ENCODE measurements around the gene MPG. TPM values are rescaled to one million over a fixed set of nuclear protein-coding genes. Genes with fewer than 3 reads are reported as not detected.
"Not testable (repeated sequence)": the region's sequence is repeated elsewhere in the genome, so short reads cannot be mapped to it uniquely, and the experiment has no call there.

The MPG gene
- total and polyA plus RNA-seq, 4 experiments from 2014 or later = 30.7 to 82.6 (median 44.4) TPM

- ChIA-PET POLR2A (ENCODE audit: partially characterized antibody) (no interaction called here), CTCF (ENCODE audit: partially characterized antibody) (no interaction called here)
- Mint-ChIP-seq H3K27ac (peak overlapping the region in 3 of 7 donors; percentile 39 to 68 (median 64)), H3K4me3 (no peak overlapping the region), H3K27me3 (no peaks in the 10 kb centered on the region), H3K4me1 (peaks cover 16 to 29% (median 24%) of the 10 kb centered on the region in 4 donors), H3K36me3 (no peaks in the 10 kb centered on the region), H3K9me3 (no peaks in the 10 kb centered on the region)
- H3K4me1 ChIP-seq (ENCODE audit: insufficient read depth, low read length) = peaks cover 16% of the 10 kb centered on the region
- no peak for DNase-seq
- intact Hi-C loops (cut with micrococcal nuclease) = no loop called here
- no peaks in the 10 kb centered on the region for H3K36me3 ChIP-seq (ENCODE audit: insufficient read depth, low read length)
- no peaks in the 10 kb centered on the region for H3K27me3 ChIP-seq (ENCODE audit: insufficient read depth, low read length)
- H3K9me3 ChIP-seq (ENCODE audit: control insufficient read depth in 1 of 2, low read length in 2 of 2) = no peaks in the 10 kb centered on the region
- no peak overlapping the region for H3K27ac ChIP-seq (ENCODE audit: low read depth, low read length)
- H3K4me3 ChIP-seq (ENCODE audit: low read length in 2 of 2) = no peak overlapping the region
Measured at GRCh38 chr16:35678-36305, 42.2 kb upstream of the MPG start.

GRCh38 chr16:36336-36984 is 41.6 kb upstream of the MPG start:
- H3K4me1 Mint-ChIP-seq = peaks cover 16 to 35% (median 27%) of the 10 kb centered on the region in 4 donors
- Histone ChIP-seq H3K4me3 (ENCODE audit: low read length in 2 of 2) (no peak overlapping the region), H3K27me3 (ENCODE audit: insufficient read depth, low read length) (no peaks in the 10 kb centered on the region), H3K27ac (ENCODE audit: low read depth, low read length) (no peak overlapping the region), H3K4me1 (ENCODE audit: insufficient read depth, low read length) (peaks cover 17% of the 10 kb centered on the region), H3K36me3 (ENCODE audit: insufficient read depth, low read length) (no peaks in the 10 kb centered on the region), H3K9me3 (ENCODE audit: control insufficient read depth in 1 of 2, low read length in 2 of 2) (no peaks in the 10 kb centered on the region)
- peak overlapping the region in 5 of 7 donors; percentile 31 to 68 (median 47) for H3K27ac Mint-ChIP-seq
- no peak overlapping the region for H3K4me3 Mint-ChIP-seq
- DNase-seq = no peak
- no peaks in the 10 kb centered on the region for H3K36me3 Mint-ChIP-seq
- CTCF ChIA-PET (ENCODE audit: partially characterized antibody) = no interaction called here
- H3K27me3 Mint-ChIP-seq = no peaks in the 10 kb centered on the region
- H3K9me3 Mint-ChIP-seq = no peaks in the 10 kb centered on the region
- intact Hi-C loops (cut with micrococcal nuclease) = no loop called here
- POLR2A ChIA-PET (ENCODE audit: partially characterized antibody) = no interaction called here

- no peaks in the 10 kb centered on the region for H3K9me3 Mint-ChIP-seq
Measured at GRCh38 chr16:37511-37910, 40.5 kb upstream of the MPG start.

GRCh38 chr16:38206-38605 is 39.8 kb upstream of the MPG start:
- ChIA-PET CTCF (ENCODE audit: partially characterized antibody) (interaction anchor here (0.8 to 1.8 kb wide), 4 partner anchors 15 to 325 kb away, joined by 3 to 12 read pairs (median 6); partner anchors contain the start of genes POLR3K and SNRNP25), POLR2A (ENCODE audit: partially characterized antibody) (interaction anchor here (0.7 to 2.4 kb wide), 3 partner anchors 15 to 197 kb away, joined by 3 to 22 read pairs (median 4); partner anchors contain the start of genes FAM234A, POLR3K and SNRNP25)
- peaks cover 14 to 15% of the 10 kb centered on the region in 2 donors for H3K36me3 Mint-ChIP-seq
- H3K9me3 Mint-ChIP-seq; DNase-seq; H3K27me3 Mint-ChIP-seq; H3K36me3 ChIP-seq (ENCODE audit: insufficient read depth, low read length); H3K4me3 ChIP-seq (ENCODE audit: low read length in 2 of 2); H3K27me3 ChIP-seq (ENCODE audit: insufficient read depth, low read length); H3K9me3 ChIP-seq (ENCODE audit: control insufficient read depth in 1 of 2, low read length in 2 of 2); H3K27ac ChIP-seq (ENCODE audit: low read depth, low read length); intact Hi-C loops (cut with micrococcal nuclease): not testable (repeated sequence)
- peak overlapping the region in 5 of 7 donors; percentile 43 to 86 (median 70) for H3K27ac Mint-ChIP-seq
- H3K4me1 Mint-ChIP-seq = peaks cover 30 to 51% (median 42%) of the 10 kb centered on the region in 4 donors
- peak overlapping the region in 1 of 8 donors; percentile 44 for H3K4me3 Mint-ChIP-seq
- H3K4me1 ChIP-seq (ENCODE audit: insufficient read depth, low read length) = peaks cover 30% of the 10 kb centered on the region

More at GRCh38 chr16:37511-37910, 40.5 kb upstream of the MPG start:
- peaks cover 25% of the 10 kb centered on the region for H3K4me1 ChIP-seq (ENCODE audit: insufficient read depth, low read length)
- H3K36me3 ChIP-seq (ENCODE audit: insufficient read depth, low read length) = no peaks in the 10 kb centered on the region
- H3K9me3 ChIP-seq (ENCODE audit: control insufficient read depth in 1 of 2, low read length in 2 of 2) = no peaks in the 10 kb centered on the region
- Mint-ChIP-seq H3K36me3 (peaks cover 8% of the 10 kb centered on the region in 2 donors), H3K27me3 (no peaks in the 10 kb centered on the region), H3K4me1 (peaks cover 24 to 45% (median 36%) of the 10 kb centered on the region in 4 donors), H3K27ac (peak overlapping the region in 1 of 7 donors; percentile 64), H3K4me3 (no peak overlapping the region)
- no peaks in the 10 kb centered on the region for H3K27me3 ChIP-seq (ENCODE audit: insufficient read depth, low read length)
- no peak overlapping the region for H3K4me3 ChIP-seq (ENCODE audit: low read length in 2 of 2)
- no peak for DNase-seq
- H3K27ac ChIP-seq (ENCODE audit: low read depth, low read length) = no peak overlapping the region
- ChIA-PET POLR2A (ENCODE audit: partially characterized antibody) (no interaction called here), CTCF (ENCODE audit: partially characterized antibody) (no interaction called here)
- intact Hi-C loops (cut with micrococcal nuclease) = no loop called here

GRCh38 chr16:38941-39892 is 38.8 kb upstream of the MPG start:
- intact Hi-C loops (cut with micrococcal nuclease) = no loop called here
- Mint-ChIP-seq H3K27ac (peak overlapping the region; percentile 31 to 90 (median 80)), H3K9me3 (no peaks in the 10 kb centered on the region), H3K27me3 (no peaks in the 10 kb centered on the region), H3K4me3 (peak overlapping the region in 7 of 8 donors; percentile 32 to 67 (median 51)), H3K36me3 (peaks cover 21 to 22% of the 10 kb centered on the region in 2 donors), H3K4me1 (peaks cover 34 to 50% (median 43%) of the 10 kb centered on the region in 4 donors)
- ChIA-PET POLR2A (ENCODE audit: partially characterized antibody) (interaction anchor here (0.7 to 2.4 kb wide), 3 partner anchors 14 to 196 kb away, joined by 3 to 22 read pairs (median 4); partner anchors contain the start of genes FAM234A, POLR3K and SNRNP25), CTCF (ENCODE audit: partially characterized antibody) (interaction anchor here (0.7 to 1.8 kb wide), 6 partner anchors 10 to 323 kb away, joined by 3 to 12 read pairs (median 5); partner anchors contain the start of genes POLR3K and SNRNP25)
- peaks cover 30% of the 10 kb centered on the region for H3K4me1 ChIP-seq (ENCODE audit: insufficient read depth, low read length)
- H3K4me3 ChIP-seq (ENCODE audit: low read length in 2 of 2) = no peak overlapping the region
- H3K36me3 ChIP-seq (ENCODE audit: insufficient read depth, low read length) = no peaks in the 10 kb centered on the region
- no peaks in the 10 kb centered on the region for H3K27me3 ChIP-seq (ENCODE audit: insufficient read depth, low read length)
- H3K27ac ChIP-seq (ENCODE audit: low read depth, low read length) = peak overlapping the region; percentile 23
- no peaks in the 10 kb centered on the region for H3K9me3 ChIP-seq (ENCODE audit: control insufficient read depth in 1 of 2, low read length in 2 of 2)
- peak; percentile 49 to 79 (median 52) for DNase-seq

- intact Hi-C loops (cut with micrococcal nuclease) = no loop called here
- POLR2A ChIA-PET (ENCODE audit: partially characterized antibody) = no interaction called here
- Histone ChIP-seq H3K27me3 (ENCODE audit: insufficient read depth, low read length) (no peaks in the 10 kb centered on the region), H3K27ac (ENCODE audit: low read depth, low read length) (no peak overlapping the region), H3K4me1 (ENCODE audit: insufficient read depth, low read length) (peaks cover 30% of the 10 kb centered on the region), H3K4me3 (ENCODE audit: low read length in 2 of 2) (no peak overlapping the region), H3K36me3 (ENCODE audit: insufficient read depth, low read length) (peaks cover 21% of the 10 kb centered on the region), H3K9me3 (ENCODE audit: control insufficient read depth in 1 of 2, low read length in 2 of 2) (no peaks in the 10 kb centered on the region)
- CTCF ChIA-PET (ENCODE audit: partially characterized antibody) = interaction anchor here (0.6 kb wide), 1 partner anchor 55 kb away, joined by 3 read pairs; no protein-coding TSS in a partner anchor
- H3K27me3 Mint-ChIP-seq = no peaks in the 10 kb centered on the region
- H3K4me1 Mint-ChIP-seq = peaks cover 31 to 45% (median 38%) of the 10 kb centered on the region in 4 donors
- H3K9me3 Mint-ChIP-seq = no peaks in the 10 kb centered on the region
- no peak for DNase-seq
- H3K36me3 Mint-ChIP-seq = peaks cover 40 to 41% of the 10 kb centered on the region in 2 donors
- no peak overlapping the region for H3K4me3 Mint-ChIP-seq
- peak overlapping the region in 3 of 7 donors; percentile 28 to 84 (median 50) for H3K27ac Mint-ChIP-seq
Measured at GRCh38 chr16:41439-42068, 36.5 kb upstream of the MPG start.

Measured in CD4-positive, alpha-beta memory T cell (primary cell).